NCI-H2227 (cell line): ENCODE measurements around the gene TCF12.
"Not testable (repeated sequence)": the region's sequence is repeated elsewhere in the genome, so short reads cannot be mapped to it uniquely, and the experiment has no call there.

Experiments
- DNase-seq: peaks from one replicate; lab custom pipeline; 2025; ENCODE audit not compliant: unreplicated experiment; lab: John Stamatoyannopoulos, UW

TCF12 gene

DNA sequence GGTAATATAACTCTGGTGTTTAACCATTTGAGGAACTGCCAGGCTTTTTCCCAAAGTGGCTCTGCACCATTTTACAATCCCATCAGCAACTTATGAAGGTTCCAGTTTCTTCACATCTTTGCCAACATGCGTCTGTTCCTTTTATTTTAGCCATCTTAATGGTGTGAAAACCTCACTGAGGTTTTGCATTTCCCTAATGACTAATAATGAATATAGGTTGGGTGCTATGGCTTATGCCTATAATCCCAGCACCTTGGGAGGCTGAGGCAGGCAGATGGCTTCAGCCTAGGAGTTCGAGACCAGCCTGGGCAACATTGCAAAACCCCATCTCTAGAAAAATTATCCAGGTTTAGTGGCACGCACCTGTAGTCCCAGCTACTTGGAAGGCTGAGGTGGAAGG lies 210.6 kb downstream of the TCF12 start:
- DNase-seq, result no peak

DNA sequence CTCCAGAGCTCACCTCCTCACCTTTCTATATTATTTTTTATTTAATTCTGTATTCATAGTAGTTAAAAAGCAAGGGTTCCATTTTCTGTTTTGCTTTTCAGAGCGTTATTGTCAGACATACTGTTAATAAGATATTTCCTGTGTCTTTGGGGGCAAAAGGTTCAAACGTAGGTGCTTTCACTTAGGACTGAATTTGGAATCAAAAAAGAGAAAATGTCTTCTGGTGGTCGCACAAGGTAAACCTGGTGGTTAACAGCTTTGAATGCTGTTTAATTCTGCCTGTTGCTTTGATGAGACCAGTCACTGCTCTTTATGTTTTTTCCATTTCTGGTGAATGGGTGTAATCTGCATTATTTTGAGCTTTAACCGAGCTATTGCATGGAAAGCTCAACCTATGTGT lies 212.5 kb downstream of the TCF12 start:
- no peak for DNase-seq

DNA sequence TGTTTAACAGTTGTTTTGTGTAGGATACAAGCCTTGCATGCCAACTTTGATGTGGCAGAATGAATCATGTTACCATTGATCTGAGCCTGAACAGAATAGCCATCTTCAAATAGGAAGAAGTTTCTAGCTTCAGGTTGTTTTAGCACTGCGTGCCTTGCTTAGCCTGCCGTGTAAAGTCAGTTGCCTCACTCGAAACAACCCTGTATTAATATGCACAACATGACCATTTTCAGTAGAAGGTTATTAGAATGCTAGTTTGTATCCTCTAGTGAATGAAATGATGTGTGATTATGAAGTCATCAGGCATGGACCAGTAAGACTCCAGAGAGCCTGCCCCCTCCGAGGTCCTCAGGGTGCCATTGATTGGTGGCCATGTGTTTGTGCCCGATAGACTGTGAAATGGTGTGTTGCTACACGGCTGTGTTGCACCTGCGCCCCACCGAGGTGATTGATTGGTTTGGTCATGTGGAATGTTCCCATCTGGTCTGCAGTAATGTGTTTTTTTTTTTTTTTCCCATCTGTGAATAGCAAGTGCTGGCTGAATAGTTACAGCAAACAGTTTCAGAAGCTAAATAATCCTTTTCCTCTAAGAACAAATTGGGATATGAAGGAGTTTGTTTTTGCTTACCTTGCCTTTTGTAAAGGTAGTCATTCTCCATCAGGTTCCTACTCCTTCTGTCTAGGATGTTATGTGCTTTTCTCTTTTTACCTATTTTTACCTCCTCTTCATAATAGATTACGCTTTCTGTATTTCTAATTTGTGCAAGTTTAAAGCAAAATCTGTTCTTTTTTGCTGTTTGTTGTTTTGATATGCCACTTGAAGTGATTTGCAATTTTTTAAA lies 214.9 kb downstream of the TCF12 start:
- peak; percentile 70 for DNase-seq

DNA sequence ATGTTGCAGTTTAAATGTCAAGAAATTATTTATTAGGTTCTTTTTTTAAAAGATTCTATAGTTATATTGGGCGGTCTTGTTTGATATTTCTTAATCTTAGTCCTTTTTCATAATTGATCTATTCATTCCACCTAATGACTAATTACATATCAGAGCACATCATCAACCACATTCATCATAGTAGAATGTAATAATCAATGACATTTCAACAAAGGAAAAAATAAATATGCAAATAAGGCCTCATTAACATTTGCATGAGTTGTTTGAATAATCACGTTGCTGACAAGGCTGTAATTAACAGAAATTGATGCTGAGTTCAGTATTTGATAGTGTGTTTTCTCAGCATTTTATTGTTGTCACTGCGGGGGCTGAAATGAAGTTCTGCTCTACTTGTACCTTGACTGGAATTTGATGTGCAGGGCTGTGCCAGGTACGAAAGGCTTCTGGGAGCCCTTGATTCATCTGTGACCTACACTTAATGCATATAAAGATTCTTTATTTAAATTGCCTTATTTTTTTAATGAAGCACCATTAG lies 215.7 kb downstream of the TCF12 start:
- no peak for DNase-seq

DNA sequence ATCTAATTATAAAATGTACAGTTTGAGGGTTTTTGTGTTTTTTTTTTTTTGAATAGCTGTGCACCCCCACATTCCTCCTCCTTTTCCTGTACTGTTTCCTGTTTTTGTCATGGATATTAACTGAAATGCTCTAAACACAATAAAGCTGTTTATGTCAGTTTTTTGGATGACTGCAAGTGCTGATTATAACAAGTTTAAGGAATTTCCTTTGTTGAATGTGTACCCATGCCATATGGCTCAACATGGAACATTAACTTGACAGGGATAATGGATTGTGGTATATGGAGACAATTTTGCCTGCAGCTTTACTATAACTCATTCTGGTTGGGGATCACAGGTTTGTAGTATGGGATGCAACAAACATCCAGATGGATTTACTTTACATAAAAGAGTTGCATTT lies 216.4 kb downstream of the TCF12 start:
- DNase-seq, result no peak

DNA sequence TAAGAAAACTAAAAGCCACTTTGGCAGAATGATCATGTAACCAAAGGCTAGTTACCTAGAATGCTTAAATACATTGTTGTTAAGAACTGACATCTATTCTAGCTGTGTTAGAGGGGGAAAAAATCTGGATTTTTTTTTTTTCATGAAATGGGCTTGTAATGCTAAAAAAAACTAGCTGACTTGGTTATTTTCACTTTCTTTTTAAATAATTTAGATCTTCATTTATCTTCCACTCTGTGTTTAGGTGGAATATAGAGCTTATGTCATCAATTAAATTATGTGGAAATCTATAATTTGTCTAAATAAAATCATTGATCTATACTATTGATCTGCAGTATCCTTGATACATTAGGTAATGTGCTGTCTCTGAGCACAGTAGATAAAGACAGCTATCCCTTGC lies 217.4 kb downstream of the TCF12 start:
- no peak for DNase-seq

DNA sequence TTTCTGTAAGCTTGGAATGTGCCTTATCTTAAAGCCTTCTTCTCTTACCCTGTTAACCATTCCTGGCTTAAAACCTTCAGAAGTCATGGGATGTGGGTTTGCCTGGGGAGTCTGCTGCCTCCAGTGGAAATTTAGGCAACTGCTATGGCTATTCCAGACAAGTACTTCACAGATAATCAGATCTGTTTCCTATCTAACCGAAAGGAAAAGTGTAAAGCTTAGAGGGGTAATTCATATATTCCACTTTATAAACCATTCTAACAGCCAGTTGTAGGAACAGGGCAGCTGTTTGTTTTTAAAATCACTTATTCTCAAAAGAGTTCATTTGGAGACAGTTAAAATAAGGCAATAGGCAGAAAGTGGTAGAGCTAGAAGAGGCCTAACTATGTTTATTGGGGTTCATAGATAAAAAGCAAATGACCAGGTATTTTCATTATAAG lies 219.9 kb downstream of the TCF12 start:
- peak; percentile 10 for DNase-seq

DNA sequence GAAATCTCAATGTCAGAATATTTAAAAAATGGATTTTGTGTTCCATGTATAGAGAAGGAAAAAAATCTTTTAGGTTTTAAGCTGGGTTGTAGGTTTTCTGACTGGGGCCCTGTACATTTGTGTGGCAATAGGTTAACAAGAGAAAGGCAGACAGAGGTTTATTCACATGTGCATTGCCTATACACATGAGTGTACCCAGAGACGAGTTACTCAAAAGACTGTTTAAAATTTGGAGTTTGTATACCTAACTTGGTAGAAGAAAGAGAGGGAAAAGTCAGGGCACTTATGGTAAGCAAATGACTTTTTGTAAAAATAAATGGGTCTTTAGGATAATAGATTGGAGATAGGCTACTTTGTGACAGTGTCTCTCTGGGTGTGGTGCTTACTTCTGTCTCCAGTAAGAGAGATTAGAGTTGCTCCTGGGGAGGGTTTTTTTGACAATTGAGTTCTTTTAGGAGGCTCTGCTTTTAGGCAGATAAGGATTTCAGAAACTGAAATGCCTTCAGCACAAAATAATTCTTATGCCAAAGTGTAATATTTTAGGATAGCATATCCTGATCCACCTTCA lies 225.2 kb downstream of the TCF12 start:
- no peak for DNase-seq

DNA sequence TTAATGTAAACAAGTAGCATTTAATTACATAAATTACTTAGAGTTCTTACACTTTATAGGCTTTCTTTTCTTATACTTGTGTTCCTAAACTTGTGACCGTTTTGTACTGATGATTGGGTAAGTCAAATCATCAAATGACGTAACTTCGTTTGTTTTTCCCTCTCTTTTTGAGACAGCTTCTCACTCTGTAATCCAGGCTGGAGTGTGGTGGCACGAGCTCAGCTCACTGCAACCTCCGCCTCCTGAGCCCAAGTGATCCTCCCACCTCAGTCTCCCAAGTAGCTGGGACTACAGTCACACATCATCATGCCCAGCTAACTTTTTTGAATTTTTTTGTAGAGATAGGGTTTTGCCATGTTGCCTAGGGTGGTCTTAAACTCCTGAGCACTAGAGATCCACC lies 226.0 kb downstream of the TCF12 start:
- no peak for DNase-seq

DNA sequence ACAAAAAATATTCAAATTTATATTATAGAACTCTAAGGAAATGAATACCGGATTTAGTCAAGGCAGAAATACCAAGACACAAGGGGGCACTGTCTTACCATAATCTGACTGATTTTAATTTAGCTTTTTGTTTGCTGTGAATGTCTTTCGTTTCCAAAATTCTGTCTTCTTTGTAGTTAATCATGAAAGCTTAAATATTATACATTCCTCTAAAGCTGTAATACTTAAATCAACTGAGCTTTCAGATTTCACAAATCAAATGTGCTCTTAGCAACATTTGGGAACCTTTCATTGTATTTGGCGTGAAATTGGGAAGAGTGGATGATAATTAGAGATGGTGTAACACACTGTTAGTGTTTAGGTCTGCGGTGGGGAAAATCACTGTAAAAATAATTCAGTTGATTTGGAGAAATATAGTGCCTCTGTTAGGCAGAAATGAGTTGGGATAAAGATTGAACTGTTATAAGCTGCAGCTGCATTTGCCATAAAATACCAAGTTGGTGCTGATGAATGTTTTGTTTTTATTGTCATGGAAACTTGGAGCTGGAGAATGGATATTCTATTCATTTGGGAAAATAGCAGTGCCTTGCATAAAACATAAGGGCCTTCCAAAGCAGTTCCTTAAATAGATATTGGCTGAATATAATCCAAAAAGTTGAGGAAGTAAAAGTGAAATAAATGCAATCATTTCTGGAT lies 228.2 kb downstream of the TCF12 start:
- DNase-seq, result peak; percentile 22

DNA sequence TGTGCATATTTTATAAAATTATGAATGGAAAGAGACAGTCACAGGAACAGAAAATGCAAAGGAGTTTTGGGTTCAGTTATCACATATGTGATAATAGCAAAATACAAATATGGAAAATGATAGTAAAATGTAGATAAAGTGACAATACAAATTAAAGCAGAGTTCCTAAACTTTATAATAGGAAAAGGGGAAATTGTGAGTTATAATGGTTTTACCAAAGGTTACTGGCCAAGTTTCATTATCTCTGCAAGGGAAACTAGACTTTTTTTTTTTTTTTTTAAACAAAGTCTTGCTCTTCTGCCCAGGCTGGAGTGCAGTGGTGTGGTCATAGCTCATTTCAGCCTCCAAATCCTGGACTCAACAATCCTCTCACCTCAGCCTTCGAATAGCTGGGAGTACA lies 229.2 kb downstream of the TCF12 start:
- DNase-seq, result no peak

DNA sequence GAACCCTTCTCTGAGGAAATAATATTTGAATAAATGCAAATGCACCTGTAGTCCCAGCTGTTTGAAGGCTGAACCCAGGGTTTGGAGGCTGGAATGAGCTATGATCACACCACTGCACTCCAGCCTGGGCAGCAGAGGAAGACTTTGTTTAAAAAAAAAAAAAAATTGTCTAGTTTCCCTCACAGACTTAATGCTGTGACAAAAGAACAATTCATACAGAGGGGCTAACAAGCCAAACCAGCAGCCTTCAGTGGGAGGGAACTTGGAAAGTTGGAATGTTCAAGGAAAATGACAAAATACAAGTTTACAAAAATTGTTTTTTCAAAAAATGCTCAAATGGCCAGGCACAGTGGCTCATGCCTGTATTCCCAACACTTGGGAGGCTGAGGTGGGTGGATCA lies 229.8 kb downstream of the TCF12 start:
- no peak for DNase-seq

DNA sequence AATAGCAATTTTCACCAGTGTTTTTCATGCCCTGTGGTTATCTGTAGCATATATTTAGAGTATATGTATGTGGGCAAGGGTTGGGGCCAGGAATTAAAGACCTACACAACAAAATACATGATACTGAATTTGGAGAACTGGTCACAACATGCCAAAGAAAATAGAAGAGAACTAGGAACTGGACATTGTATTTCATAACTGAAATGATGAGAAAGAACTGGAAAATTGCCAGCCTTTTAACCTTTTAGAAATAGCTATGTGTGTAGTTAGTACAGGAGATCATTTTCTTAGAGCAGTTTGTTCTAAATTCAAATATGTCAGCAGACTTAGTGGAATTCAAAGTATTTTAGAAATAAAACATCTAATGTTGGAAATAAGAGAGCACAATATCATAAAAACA lies 230.8 kb downstream of the TCF12 start:
- DNase-seq, result no peak

DNA sequence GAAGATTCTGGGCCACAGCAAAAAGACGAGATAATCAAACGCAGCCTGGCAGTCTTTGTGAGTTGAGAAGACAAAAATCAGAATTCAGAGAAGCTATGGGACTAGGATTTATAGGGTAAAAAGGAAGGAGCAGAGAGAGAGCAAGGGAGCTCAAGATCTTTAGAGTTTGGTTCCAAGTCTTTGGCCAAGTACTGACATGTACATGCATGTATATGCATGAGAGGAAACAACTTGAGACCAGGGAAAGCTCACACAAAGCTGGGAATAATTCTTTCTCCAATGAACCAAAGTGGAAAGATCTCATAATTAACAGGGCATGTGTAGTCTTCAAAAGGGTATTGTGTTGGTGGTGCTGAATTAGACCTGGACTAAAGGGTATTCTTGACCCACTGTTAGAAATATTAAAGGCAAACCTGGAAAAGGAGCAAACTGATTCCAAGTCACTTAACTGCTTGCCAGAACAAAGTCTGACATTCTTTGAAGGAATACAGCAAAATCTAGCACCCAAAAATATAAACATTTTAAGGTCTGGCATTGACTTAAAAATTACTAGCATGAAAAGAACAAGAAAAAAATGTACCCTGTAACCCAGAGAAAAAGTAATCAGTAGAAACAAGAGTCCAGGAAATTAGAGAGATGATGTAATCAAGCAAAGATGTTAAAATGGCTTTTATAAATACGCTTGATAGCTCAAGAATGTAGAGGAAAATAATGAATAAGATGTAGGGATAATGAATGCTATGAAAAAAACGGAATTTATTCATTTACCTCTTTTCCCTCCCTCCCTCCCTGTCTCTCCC lies 231.8 kb downstream of the TCF12 start:
- DNase-seq, result no peak

DNA sequence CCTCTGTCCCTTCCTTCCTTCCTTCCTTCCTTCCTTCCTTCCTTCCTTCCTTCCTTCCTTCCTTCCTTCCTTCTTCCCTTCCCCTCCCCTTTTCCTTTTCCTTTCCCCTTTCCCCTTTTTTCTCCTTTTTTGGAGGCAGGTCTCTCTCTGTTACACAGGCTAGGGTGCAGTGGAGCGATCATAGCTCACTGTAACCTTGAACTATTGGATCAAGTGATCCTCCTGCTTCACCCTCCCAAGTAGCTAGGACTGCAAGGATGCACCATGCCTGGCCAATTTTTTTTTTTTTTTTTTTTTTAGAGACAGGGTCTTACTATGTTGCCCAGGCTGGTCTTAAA lies 232.4 kb downstream of the TCF12 start:
- DNase-seq, result not testable (repeated sequence)

DNA sequence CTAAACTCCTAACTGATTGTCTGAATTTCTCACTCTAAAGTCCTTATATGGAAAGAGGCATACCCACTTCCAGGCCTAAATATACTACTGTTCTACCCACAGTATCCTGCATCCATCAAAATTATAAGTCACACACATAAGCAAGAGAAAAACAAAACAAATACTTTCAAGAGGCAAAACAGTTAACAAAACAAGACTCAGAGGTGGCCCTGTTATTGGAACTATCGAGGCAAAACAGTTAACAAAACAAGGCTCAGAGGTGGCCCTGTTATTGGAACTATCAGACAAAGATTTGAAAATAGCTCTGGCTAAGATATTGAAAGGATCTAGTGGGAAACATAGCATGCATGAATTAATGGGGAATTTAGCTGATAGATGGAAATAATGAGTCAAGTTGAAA lies 233.7 kb downstream of the TCF12 start:
- DNase-seq, result no peak

DNA sequence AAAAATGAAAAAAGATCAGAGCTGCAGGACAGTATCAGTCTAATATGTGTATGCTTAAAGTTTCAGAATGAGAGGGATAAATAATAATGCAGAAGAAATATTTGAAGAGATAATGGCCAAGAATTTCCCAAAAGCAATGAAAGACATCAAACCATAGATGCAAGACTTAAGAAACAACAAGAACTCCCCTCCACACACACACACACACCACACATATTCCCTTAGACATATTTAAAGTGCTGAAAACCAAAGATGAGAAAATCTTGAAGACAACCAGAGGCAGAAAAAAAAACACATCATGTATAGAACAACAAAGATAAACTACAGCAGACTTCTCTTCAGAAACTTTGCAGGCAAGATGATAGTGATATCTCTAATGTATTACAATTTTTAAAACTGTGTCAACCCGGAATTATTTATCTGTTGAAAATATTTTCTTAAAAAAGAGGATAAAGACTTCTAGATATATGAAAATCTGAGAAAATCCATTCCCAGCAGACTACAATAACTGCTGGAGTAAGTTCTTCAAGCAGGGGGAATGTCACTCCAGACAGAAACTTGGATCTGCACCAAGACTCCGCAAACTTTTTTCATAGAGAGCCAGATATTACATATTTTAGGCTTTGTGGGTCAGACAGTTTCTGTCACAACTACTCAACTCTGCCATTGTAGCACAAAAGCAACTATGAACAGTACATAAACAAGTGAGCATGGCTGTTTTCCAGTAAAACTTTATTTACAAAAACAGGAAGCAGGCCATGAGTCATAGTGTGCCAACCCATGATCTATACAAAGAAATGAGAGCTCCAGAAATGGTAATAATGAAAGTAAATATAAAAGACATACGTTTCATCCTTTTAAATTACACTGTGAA lies 234.5 kb downstream of the TCF12 start:
- DNase-seq, result no peak

DNA sequence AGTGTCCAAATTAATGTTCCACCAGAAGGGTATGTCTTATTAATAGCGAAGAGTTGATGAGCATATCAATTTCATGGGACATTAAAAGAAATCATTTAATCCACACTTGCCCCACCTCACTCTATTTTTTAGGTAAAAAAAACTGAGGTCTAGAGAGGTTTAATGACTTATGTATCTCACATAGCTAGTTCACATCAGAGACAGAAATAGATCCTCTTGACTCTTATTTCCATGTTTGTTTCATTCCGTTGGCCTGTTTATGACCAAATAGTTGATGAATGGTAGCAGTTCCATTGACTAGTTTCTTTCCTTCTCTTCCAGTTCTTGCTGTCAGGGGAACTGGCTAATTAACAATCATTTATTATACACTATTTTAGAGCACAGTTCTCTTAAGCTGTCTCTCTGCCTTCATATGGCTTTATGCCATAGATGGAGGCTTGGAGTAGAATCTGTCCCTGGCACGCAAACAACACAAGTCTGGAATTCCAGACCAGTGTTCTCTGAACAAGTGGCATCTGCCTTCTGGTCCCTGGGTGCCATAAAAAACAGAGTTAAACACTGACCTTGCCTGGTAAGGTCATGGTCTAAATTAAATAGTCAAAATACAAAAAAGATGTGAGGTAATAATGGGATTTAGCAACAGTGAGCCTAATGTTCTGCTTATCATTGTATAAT lies 237.9 kb downstream of the TCF12 start:
- no peak for DNase-seq

DNA sequence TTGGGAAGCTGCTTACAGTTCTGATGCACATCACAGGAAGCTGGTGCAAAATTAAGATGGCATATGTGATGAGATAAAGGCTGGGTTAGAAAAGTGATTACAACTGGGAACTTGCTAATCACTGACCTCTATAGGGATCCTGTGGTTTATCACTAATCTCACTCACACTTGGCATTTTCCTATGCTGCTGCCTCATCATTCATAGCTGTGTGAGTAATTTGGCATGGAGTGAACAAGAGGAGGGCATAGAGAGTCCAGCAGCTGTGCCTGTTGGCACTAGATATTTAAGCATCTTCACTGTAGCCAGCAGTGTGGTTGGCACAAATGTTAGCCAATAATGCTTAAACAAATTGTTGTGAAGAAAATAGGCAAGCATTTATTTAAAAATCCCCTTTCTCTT lies 240.1 kb downstream of the TCF12 start:
- DNase-seq, result no peak
